Head of caudate nucleus (tissue), 42 donors: Measurements from ENCODE around the gene INO80D.

Source experiments
- DNase-seq, 42 donors: peaks; one replicate each; pipeline versions ENCODE4 v3.0.0 to v3.0.0-alpha.2; 2020 to 2021; ENCODE audit warnings: mixed read lengths in 7 of 42
- intact Hi-C: fragments of 100-400 bp; cut with DNase I; formaldehyde crosslinking; loops from one replicate; pipeline ENCODE4 v1.15.0; 2022

Gene INO80D

GRCh38 chr2:205964111-205964761, 121.7 kb downstream of the INO80D start:
- intact Hi-C loops = no loop called here

GRCh38 chr2:205959521-205959920, 126.5 kb downstream of the INO80D start:
- no peak for DNase-seq
- intact Hi-C loops = no loop called here

More at GRCh38 chr2:205964111-205964761, 121.7 kb downstream of the INO80D start:
- no peak for DNase-seq

GRCh38 chr2:205957452-205958154, 128.4 kb downstream of the INO80D start:
- no peak for DNase-seq
- intact Hi-C loops = no loop called here

- no peak for DNase-seq
- intact Hi-C loops = no loop called here
These were observed 131.3 kb downstream of the INO80D start for GRCh38 chr2:205954707-205955106.

GRCh38 chr2:205952282-205952681, 133.7 kb downstream of the INO80D start:
- intact Hi-C loops = no loop called here
- no peak for DNase-seq

GRCh38 chr2:205948883-205949282, 137.1 kb downstream of the INO80D start:
- DNase-seq = no peak
- intact Hi-C loops = no loop called here

GRCh38 chr2:205948496-205948837, 137.5 kb downstream of the INO80D start:
- intact Hi-C loops = no loop called here

GRCh38 chr2:205947621-205948495, 138.1 kb downstream of the INO80D start:
- intact Hi-C loops = no loop called here

More at GRCh38 chr2:205948496-205948837, 137.5 kb downstream of the INO80D start:
- no peak for DNase-seq

GRCh38 chr2:205946226-205946625, 139.7 kb downstream of the INO80D start:
- no peak for DNase-seq
- intact Hi-C loops = no loop called here

More at GRCh38 chr2:205947621-205948495, 138.1 kb downstream of the INO80D start:
- peak; percentile 11 to 87 (median 68) for DNase-seq
